Ramos (cell line): Measurements from ENCODE around the gene GARIN5B.

Experiments
- in situ Hi-C: fragments of 300-500 bp; cut with MboI; formaldehyde crosslinking; loops from one replicate; pipeline ENCODE4 v1.14.3; 2022; ENCODE audit warnings: low sequenced_read_pairs; ENCODE audit not compliant: unreplicated experiment

The GARIN5B gene

DNA sequence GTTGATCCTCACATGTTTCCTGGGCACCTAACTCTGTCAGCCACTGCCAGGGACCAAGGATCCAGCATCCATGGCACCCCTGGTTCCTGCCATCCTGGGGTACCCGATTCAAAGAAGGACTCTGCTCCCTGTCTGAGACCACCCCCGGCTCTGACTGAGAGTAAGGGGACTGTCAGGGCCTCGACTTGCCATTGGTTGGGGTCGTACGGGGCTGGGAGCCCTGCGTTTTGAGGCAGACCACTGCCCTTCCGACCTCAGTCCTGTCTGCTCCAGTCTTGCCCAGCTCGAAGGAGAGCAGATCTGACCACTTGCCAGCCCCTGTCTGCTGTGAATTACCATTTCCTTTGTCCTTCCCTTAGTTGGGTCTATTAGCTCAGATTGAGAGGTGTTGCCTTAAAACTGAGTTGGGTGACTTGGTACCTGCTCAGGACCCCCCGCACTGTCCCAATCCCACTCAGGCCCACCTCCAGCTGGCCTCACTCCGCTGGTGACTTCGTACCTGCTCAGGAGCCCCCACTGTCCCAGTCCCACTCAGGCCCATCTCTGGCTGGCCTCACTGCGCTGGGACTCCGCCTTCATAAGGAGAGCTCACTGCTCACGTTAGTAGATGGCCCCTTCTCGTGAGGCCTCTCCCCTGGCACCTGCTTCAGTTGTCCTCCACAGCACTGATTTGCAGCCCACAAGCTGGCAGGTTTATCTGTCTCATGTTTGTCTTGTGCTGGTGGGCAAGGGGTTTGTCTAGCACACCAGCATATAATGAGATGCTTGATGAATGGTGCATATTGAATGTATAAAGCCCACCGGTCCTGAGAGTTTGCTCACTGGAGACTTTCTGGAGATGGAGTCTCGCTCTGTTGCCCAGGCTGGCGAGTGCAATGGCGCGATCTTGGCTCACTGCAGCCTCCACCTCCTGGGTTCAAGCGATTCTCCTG lies 26.6 kb upstream of the GARIN5B start:
- in situ Hi-C loops = loop anchor here (10.0 kb wide), 1 partner anchor 85 kb away; no protein-coding TSS in a partner anchor

DNA sequence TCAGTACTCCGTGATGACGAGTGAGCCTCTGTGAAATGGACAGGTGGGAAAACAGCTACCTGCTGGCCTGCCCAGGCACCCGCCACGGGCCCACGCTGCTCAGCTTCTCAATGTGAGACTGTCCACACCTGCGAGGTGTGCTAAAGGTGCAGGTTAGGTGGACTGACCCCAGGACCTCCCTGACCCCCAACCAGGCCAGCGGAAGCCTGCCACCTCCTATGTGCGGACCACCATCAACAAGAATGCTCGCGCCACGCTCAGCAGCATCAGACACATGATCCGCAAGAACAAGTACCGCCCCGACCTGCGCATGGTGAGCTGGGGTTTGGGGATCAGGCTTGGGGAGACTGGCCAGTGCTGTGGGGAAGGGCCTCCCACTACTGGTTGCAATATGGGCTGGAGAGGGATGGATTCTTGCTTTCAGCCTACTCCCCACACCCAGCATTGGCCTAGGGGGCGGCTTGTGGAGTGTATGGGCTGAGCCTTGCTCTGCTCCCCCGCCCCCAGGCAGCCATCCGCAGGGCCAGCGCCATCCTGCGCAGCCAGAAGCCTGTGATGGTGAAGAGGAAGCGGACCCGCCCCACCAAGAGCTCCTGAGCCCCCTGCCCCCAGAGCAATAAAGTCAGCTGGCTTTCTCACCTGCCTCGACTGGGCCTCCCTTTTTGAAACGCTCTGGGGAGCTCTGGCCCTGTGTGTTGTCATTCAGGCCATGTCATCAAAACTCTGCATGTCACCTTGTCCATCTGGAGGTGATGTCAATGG lies 24.9 kb upstream of the GARIN5B start:
- in situ Hi-C loops = loop anchor here (10.0 kb wide), 1 partner anchor 83 kb away; no protein-coding TSS in a partner anchor

DNA sequence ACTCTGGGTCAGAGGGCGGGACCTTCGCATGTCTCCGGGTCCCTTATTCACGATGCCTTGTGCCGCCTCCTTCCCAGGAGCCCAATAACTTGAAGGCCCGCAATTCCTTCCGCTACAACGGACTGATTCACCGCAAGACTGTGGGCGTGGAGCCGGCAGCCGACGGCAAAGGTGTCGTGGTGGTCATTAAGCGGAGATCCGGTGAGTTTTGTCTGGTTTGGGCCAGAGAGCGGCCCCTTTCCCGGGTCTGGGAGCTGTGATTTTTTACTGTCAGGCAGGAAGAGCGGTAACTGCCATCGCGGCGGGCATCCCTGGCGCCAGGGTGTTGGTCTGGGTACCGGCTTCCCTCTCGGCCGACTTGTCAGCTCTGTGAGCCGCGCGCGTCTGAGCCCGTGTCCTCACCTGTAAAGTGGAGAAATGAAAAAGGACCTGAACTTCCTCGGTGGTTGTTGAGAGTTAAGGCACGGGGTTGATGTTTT lies 23.5 kb upstream of the GARIN5B start:
- in situ Hi-C loops = loop anchor here (10.0 kb wide), 1 partner anchor 82 kb away; no protein-coding TSS in a partner anchor

DNA sequence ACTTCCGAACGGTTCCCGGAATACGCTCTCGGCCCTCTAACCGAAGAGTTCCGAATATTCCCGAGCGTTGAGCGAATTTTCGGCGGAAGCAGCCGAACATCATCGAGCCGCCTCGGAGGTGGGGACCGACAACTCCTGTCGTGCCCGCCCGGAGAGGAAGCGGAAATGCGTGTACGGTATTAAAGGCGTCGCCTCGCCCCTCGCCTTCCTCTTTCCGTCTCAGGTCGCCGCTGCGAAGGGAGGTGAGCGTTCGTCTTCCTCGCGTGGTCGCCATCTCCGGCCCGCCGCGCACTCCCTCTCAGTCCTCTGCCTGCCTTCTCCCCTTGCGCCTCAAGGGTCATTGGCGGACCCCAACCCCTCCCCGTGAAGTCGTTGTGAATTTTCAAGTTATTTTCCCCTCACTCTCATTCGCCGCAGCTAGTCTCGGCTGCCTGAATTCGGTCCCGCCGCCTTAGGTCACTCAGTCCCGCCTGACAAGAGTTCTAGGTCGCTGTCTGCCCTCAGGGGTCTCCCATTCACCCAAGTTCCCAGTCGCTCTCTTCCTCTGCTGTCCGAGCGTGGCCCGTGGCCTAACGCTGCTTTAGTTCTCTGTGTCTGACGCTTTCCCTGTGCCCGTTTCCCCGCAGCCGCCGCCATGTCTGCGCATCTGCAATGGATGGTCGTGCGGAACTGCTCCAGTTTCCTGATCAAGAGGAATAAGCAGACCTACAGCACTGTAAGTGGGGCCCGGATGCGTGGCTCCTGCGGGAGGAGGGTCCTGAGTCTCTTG lies 22.8 kb upstream of the GARIN5B start, which contains the start of gene RPL28:
TSS of gene RPL28 (plus strand) at position 209 of the 769 bp plus-strand sequence. CDS start at position 635, 426 bp downstream.
- in situ Hi-C loops = loop anchor here (10.0 kb wide), 1 partner anchor 81 kb away; no protein-coding TSS in a partner anchor

DNA sequence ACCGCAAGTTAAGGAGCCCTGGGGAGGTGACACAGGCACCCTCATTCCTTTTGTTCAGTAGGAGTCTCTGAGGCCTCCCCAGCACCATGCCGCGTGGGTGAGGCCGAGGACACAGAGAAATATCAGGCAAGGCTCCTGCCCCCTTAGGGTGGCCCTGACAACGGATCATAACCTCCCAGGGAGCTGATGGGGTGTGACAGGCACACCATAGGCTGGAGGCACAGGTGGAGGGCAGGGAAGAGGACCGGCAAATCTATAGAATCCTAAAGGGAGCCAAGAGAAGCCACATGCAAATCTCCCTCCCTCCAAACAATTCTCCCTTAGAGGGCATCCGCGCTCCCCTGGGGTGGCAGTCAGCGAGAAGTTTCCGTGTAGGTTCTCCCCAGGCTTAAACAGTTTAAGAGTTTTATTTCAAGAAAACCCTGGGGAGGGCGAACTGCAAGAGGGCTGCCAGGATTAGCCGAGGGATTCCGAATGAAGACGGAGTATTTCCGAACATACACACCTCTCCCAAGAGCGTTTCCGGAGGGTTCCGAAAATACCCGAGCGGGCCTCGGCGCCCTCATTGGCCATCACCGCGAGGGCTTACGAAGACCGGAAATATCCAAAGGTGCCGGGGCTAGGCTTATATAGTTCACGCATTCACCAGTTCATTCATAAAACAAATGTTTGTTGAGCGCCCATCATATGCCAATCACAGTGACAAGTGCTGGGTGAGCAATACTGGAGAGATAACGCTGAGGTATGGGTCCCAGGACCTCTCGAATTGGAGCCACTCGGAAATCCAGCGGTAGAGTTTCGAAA lies 22.1 kb upstream of the GARIN5B start:
- in situ Hi-C loops = loop anchor here (10.0 kb wide), 1 partner anchor 80 kb away; no protein-coding TSS in a partner anchor

DNA sequence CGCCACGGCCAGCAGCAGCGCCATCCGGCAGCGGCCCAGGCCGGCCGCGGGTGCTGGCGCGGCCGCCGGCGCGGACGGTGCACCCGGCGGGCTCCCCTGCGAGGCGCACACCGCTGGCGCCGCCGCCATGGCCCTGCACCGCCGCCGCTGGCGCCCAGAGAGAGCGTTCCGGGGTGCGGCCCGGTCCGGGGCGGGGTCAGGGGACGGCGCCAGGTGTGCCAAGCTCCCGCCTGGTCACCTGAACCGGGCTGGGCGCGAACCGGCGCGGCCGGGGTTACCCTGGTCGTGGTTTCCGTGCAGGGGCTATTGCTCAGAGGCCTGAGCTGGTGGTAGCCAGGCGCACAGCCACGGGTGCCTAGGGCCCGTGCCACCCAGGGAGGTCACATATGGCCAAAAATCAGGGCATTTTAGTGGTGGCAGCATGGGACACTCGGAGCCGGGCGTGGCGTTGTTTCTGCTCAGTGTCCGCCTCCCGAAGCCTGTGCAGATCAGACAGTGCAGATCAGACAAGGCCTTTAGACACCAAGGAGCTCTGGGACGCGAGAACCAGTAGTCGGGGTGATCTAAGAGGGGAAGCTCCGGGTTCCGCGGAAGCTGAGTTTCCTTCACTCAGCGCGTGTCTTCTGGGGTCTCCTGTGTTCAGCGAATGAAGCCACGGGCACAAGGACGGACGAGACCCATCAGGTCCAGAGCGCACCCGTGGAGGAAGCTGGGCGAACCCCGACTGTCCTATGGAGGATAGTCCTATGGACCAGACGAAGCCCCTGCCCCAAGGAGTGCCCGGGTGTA lies 21.3 kb upstream of the GARIN5B start, which contains the start of gene TMEM238:
TSS of gene TMEM238 (minus strand) at position 162 of the 789 bp plus-strand sequence. CDS start at position 129, 33 bp downstream.
- in situ Hi-C loops = loop anchor here (10.0 kb wide), 1 partner anchor 80 kb away; no protein-coding TSS in a partner anchor

DNA sequence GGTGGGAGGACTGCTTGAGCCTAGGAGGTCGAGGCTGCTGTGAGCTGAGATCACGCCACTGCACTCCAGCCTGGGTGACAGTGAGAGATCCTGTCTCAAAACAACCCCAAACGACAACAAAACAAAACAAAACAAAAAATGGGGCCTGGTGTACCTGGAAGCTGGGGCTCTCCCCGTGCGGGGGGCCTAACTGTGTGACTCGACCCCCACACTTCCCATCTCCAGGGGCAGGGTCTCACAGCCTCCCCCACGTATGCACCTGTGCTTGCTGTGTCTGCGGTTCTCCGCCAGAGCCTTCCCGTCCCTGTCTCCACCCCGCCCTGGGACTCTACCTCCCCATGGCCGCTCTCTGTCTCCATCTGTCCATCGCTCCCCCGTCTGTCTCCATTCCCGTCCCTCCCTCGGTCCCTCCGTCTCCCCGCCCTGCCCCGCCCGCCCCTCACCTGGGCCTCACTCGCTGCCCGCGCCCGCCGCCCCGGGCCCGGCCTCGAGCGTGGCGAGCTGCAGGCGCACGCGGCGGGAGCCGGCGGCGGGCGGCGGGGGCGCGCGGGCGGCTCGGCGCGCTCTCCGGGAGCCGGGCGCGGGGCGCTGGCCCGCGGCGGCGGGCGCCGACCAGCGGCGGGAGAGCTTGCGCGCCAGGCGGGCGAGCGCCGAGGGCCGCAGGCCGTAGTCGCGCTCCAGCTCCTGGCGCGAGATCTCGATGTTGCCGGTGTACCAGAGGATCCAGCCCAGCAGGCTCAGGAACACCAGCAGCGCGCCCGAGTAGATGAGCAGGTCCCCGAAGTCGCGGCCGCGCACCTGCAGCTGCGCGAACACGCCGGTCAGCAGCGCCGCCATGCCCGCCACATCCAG lies 20.4 kb upstream of the GARIN5B start:
- in situ Hi-C loops = loop anchor here (10.0 kb wide), 1 partner anchor 79 kb away; no protein-coding TSS in a partner anchor

DNA sequence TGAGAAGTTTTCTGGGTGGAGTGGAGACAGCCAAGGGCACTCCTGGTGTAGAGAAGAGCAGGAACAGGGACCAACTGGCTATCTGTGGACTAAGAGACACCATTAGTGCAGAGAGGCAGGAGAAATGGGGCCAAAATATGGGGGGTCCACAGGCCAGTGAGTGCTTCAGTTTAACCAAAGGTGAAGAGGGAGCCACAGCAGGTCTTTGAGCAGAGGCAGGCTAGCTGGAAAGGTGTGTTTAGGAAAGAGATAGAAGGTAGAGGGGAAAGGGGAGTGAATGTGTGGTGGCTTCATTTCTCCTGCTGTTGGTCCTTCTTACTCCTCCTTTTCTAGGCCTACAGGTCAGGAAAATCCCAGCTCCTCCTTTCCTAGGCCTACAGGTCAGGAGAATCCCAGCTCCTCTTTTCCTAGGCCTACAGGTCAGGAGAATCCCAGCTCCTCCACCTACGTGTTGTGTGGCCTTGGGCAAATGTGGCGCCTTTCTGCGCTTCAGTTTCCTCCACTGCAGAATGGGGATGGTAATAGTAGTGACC lies 19.5 kb upstream of the GARIN5B start:
- in situ Hi-C loops = loop anchor here (10.0 kb wide), 1 partner anchor 78 kb away; no protein-coding TSS in a partner anchor

DNA sequence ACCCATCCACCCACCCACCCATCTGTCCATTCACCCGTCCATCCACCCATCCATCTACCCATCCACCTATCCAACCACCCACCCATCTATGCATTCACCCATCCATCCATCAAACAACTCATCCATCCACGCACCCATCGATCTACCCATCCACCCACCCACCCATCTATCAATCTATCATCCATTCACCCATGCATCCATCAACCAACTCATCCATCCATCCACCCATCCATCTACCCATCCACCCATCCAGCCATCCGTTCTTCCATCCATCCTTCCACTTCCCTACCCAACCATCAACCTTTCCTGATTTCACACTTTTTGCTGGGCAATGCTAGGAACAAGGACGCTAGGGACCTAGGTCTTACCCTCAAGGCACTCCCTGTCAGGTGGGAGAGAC lies 19.0 kb upstream of the GARIN5B start:
- in situ Hi-C loops = loop anchor here (10.0 kb wide), 1 partner anchor 77 kb away; no protein-coding TSS in a partner anchor

DNA sequence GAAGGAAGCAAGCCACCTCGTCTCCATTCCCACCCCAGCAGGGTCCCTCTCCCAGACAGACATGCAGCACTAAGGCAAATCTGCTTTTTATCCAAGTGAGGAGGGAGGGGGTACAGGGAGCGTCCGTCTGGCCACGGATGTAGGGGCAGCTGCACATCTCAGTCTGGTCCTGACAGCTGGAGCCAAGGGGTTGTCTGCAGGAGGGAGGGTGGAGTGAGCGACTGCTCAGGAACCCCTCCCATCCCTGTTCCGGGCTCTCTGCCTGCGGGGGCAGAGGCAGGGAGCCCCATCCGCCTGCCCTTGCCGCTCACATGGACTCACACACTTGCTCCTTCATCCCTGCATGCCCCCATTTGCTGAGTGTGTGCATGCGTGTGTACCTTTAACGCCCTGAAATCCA lies 16.1 kb upstream of the GARIN5B start:
- in situ Hi-C loops = no loop called here

DNA sequence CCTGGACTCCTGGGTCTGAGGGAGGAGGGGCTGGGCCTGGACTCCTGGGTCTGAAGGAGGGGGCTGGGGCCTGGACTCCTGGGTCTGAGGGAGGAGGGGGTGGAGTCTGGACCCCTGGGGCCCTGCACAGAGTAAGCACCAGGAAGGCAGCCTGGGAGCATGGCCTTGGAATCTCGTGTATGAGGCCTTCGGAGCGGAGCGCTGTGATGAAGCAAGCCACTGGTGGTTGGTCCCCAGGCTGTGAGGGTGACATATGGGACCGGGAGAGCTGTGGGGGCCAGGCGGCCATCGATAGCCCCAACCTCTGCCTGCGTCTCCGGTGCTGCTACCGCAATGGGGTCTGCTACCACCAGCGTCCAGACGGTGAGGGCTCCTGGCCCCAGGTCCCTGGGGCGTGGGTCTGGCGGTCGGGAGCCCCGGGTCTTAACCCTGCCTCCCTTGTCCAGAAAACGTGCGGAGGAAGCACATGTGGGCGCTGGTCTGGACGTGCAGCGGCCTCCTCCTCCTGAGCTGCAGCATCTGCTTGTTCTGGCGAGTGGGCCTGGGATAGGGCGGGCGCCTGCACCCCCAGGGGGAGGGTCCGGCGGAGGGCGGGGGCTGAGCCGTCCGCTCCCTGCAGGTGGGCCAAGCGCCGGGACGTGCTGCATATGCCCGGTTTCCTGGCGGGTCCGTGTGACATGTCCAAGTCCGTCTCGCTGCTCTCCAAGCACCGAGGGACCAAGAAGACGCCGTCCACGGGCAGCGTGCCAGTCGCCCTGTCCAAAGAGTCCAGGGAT lies 14.5 kb upstream of the GARIN5B start:
- in situ Hi-C loops = no loop called here

DNA sequence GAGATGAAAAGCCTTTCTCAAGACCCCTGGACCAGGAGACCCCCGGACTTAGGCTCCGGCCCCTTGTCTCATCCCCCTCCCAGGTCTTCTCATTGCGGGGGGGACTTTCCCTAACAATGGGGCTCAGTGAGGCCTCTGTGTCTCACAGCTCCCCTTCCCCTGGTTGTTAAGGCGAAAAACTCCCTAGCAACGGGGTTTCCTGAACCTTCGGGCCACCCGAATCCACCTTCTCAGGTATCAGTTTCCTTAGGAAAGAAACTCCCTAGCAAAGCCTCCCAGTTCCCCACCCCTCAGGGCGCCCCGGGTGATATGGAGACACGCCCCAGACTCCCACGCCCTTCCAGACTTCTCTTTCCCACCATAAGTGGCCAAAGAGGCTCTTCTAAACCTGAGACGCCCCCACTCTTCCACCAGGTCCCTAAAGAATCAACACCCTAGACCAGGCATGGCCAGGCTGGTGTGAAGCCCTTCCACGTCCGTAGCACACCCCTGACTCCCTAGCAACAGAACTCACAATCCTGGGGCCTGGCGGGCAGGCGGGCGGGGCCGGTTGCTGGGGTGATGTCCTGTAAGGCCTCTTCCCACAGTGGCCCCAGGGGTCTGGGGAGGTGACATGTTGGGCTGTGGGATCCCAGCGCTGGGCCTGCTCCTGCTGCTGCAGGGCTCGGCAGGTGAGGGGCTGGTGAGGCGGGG lies 13.3 kb upstream of the GARIN5B start, which contains the start of gene TMEM190:
TSS of gene TMEM190 (plus strand) at position 586 of the 693 bp plus-strand sequence. CDS start at position 614, 28 bp downstream.
- in situ Hi-C loops = no loop called here

DNA sequence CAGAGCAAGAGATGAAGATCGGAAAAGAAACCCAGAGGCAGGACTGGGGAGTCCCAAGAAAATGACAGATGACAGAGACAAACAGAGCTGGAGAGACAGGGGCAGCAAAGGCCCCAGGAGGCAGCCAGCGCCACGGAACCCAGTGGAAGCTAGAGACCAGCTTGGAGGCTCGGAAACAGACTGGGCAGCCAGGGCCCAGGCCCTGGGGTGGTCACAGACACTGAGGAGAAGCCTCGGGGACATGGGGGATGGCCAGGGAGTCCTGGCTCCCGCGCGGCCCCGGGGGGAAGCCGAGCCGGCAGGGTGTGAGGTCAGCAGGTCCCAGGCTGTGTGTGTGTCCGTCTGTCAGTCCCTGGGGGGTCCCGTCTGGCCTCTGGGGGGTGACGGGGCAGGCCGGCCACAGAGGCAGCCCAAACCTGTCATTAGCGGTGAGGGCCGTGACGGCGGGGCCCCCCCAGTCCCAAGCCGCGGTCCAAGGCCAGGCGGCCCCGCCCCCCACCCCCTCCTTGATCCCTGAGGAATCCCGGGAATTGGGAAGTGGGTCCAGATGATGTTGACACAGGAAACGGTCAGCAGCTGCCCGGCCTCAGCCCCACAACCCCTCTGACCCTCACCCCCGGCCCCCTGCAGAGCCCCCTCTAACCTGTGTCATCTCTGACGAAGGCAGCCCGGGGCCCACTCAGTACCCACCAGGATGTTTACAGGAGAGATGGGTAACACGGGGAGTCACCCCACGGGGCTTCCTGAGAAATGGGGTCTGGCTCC lies 11.1 kb upstream of the GARIN5B start:
- in situ Hi-C loops = no loop called here

DNA sequence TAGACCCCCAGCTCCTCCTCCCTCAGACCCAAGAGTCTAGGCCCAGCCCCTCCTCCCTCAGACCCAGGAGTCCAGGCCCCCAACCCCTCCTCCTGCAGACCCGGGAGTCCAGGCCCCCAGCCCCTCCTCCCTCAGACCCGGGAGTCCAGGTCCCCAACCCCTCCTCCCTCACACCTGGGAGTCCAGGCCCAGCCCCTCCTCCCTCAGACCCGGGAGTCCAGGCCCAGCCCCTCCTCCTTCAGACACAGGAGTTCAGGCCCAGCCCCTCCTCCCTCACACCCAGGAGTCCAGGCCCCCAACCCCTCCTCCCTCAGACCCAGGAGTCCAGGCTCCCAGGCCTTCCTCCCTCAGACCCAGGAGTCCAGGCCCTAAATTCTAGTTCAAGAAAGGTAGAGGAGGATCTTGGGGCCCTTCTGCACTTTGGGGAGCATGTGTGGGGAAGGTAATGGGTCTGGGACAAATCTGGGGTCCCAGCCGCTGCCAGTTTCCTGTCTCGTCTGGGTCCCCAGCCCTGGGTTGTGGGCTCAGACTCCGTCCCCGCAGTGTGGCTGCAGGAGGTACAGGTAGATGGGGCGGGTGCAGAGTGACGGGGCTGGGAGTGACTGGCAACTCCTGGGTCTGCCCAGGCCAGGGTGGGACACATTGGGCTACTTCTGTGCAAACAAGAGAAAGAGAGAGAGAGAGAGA lies 10.4 kb upstream of the GARIN5B start:
- in situ Hi-C loops = no loop called here
